Measurements from ENCODE around the gene APH1B.

The APH1B gene

GRCh38 chr15:63250312-63250965 lies 27.0 kb upstream of the APH1B start:
- in situ Hi-C loops (cut with HindIII; ENCODE audit: low sequenced_read_pairs) = no loop called here
- H3K4me3 ChIP-seq (ENCODE audit: low read depth, low read length) = no peak overlapping the region
- peak; percentile 71 for DNase-seq (ENCODE audit: low read depth)
- TF ChIP-seq CTCF (IDR thresholded peaks at IDR 0.05; ENCODE audit: low read depth, low read length, missing control alignments) = no peak

GRCh38 chr15:63251701-63252100 lies 25.7 kb upstream of the APH1B start:
- no peak for DNase-seq (ENCODE audit: low read depth)
- in situ Hi-C loops (cut with HindIII; ENCODE audit: low sequenced_read_pairs) = no loop called here
- no peak overlapping the region for H3K4me3 ChIP-seq (ENCODE audit: low read depth, low read length)
- no peak for TF ChIP-seq CTCF (IDR thresholded peaks at IDR 0.05; ENCODE audit: low read depth, low read length, missing control alignments)

GRCh38 chr15:63252292-63252691 lies 25.1 kb upstream of the APH1B start:
- no peak for DNase-seq (ENCODE audit: low read depth)
- no peak for TF ChIP-seq CTCF (IDR thresholded peaks at IDR 0.05; ENCODE audit: low read depth, low read length, missing control alignments)
- in situ Hi-C loops (cut with HindIII; ENCODE audit: low sequenced_read_pairs) = no loop called here
- H3K4me3 ChIP-seq (ENCODE audit: low read depth, low read length) = no peak overlapping the region

DNA sequence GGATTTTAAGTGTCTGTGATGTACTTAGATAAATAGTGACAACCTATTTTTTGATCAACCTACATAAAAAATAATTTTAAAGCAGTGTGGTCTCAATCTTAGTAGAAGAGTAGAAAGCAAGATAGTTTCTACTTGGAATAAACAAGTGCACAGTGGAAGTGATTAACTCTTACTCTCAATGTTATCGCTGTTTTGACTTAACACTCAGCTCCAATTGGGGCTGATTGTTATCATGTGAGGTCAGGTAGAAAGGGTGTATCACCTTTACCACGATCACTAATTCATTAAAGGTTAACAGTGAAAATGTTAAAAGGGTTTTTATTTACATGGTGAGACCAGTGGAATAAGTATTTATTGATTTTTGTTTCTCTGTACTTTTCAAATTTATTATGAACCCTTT lies 22.4 kb upstream of the APH1B start:
- DNase-seq (ENCODE audit: low read depth) = no peak
- TF ChIP-seq CTCF (IDR thresholded peaks at IDR 0.05; ENCODE audit: low read depth, low read length, missing control alignments) = no peak
- in situ Hi-C loops (cut with HindIII; ENCODE audit: low sequenced_read_pairs) = loop anchor here (5.0 kb wide), 1 partner anchor 68 kb away; the partner anchor contains the start of gene RAB8B
- H3K4me3 ChIP-seq (ENCODE audit: low read depth, low read length) = no peak overlapping the region

GRCh38 chr15:63255489-63255990 lies 21.9 kb upstream of the APH1B start:
- no peak for DNase-seq (ENCODE audit: low read depth)
- TF ChIP-seq CTCF (IDR thresholded peaks at IDR 0.05; ENCODE audit: low read depth, low read length, missing control alignments) = no peak
- in situ Hi-C loops (cut with HindIII; ENCODE audit: low sequenced_read_pairs) = loop anchor here (5.0 kb wide), 1 partner anchor 68 kb away; the partner anchor contains the start of gene RAB8B
- H3K4me3 ChIP-seq (ENCODE audit: low read depth, low read length) = no peak overlapping the region

DNA sequence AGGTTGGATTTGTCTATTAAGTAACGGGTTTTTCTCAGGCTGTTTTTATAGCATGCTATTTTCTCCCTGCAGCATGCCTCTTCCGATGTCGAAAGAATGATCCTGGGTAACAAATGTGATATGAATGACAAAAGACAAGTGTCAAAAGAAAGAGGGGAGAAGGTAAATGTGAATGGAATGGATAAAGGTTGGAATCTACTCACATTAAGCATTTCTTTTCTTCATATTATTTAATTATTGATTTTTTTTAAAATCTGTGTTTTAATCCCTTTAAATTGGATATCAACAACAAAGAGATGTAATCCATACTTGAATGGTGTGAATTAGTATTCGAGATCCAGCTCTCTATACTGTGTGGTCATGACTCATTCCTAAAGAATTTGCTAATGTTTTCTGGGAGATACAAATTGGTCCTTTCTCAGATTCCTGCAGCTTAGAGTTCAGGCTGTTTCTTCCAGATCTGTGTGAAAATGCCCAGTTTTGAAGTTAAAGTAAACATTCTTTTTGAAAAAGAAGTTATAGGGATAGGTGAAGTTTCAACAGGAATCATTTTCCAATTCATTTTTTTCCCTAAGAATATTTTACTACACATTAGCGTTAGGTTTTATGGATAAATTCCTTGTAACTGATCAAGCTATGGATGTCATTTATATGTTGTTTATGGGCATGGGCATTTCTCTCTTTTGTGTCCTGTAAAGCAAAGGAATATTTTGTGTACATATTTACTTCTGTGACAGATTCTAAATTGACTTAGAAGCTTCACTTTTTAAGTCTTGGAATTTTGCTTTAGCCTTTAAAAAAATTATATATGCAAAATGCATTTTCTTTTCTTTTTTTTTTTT lies 20.8 kb upstream of the APH1B start:
- DNase-seq (ENCODE audit: low read depth) = peak; percentile 89
- in situ Hi-C loops (cut with HindIII; ENCODE audit: low sequenced_read_pairs) = loop anchor here (5.0 kb wide), 1 partner anchor 69 kb away; the partner anchor contains the start of gene RAB8B
- H3K4me3 ChIP-seq (ENCODE audit: low read depth, low read length) = no peak overlapping the region
- no peak for TF ChIP-seq CTCF (IDR thresholded peaks at IDR 0.05; ENCODE audit: low read depth, low read length, missing control alignments)
